Adrenal gland (tissue), 12 donors: ENCODE data around the gene TRIL. TPM values are rescaled to one million over a fixed set of nuclear protein-coding genes. Genes with fewer than 3 reads are reported as not detected.

Experiments used
- DNase-seq, 7 donors: peaks; one replicate each; pipeline ENCODE4 v3.0.0-alpha.2; 2019 to 2020
- H3K27ac ChIP-seq, 5 donors: fragments of 200-600 bp; sonication (generic) in 4 of 5; 1 replicate in 3 of 5; 2 replicates in 2 of 5; pipeline versions ENCODE4 v1.5.1 to v1.8.0; 2016 to 2020; ENCODE audit warnings: mild to moderate bottlenecking in 1 of 5
- H3K27me3 ChIP-seq: fragments of 200-600 bp; 2 replicates; pipeline ENCODE4 v1.8.0; 2021
- H3K36me3 ChIP-seq, 2 donors: fragments of 200-600 bp; replicated peaks in 1 of 2; 1 replicate in 1 of 2; 2 replicates in 1 of 2; pipeline versions ENCODE4 v1.5.1 to v1.8.0; 2018 to 2022
- H3K4me1 ChIP-seq, 2 donors: fragments of 200-600 bp; replicated peaks in 1 of 2; 1 replicate in 1 of 2; 2 replicates in 1 of 2; pipeline versions ENCODE4 v1.5.1 to v1.8.0; 2018 to 2021
- H3K4me3 ChIP-seq, 4 donors: fragments of 200-600 bp; sonication (generic) in 3 of 4; one replicate each; pipeline ENCODE4 v1.5.1; 2016 to 2018
- H3K9me3 ChIP-seq, 3 donors: fragments of 200-600 bp; sonication (generic) in 1 of 3; replicated peaks in 1 of 3; 1 replicate in 2 of 3; 2 replicates in 1 of 3; pipeline versions ENCODE4 v1.5.1 to v1.8.0; 2016 to 2021
- POLR2A ChIP-seq, 2 donors: fragments of 450-650 bp; IDR thresholded peaks; one replicate each; pipeline ENCODE4 v1.6.1; 2017; ENCODE audit warnings: antibody characterized with exemption in 2 of 2, mild to moderate bottlenecking in 2 of 2, moderate library complexity in 1 of 2
- WGBS, 4 donors: extraction: QIAGEN DNeasy Blood & Tissue Kit in 2 of 4; methylation state at CpG; one replicate each; pipeline versions ENCODE4 v1.1.5 to v1.1.7; 2013 to 2017; 5-methylcytosine and 5-hydroxymethylcytosine counted together
- intact Hi-C, 2 donors: fragments of 100-400 bp; cut with DNase I; formaldehyde crosslinking; loops; one replicate each; pipeline versions ENCODE4 v1.14.1 to v1.15.0; 2022 to 2023
- polyA plus RNA-seq, 3 donors: library from polyadenylated mRNA; stranded (reverse); fragments of 200-250 nt in 2 of 3; fragments of 350-450 nt in 1 of 3; fragmentation: Illumina TruSeq in 1 of 3; extraction: RNeasy Lipid Tissue Mini Kit (QIAGEN cat#74804) in 1 of 3; gene quantifications; one replicate each; pipeline ENCODE4 v1.2.3, GENCODE V29; 2013 to 2014
- total RNA-seq, 9 donors: library from RNA; depleted of rRNA in 4 of 9; stranded (reverse); fragments of >200 nt in 4 of 9; fragments of 120-200 nt in 1 of 9; fragmentation: NEBNext Ultra II Directional in 1 of 9; extraction: Animal tissue kit (Norgen Biotek cat#: 25700) in 1 of 9; gene quantifications; one replicate each; pipeline versions ENCODE4 v1.1.0 to v1.2.4, GENCODE V29; 2013 to 2023
- TF ChIP-seq, protein P1 (sequence below), 6 experiments: fragments of 450-650 bp in 4 of 6; fragments of 200-600 bp in 2 of 6; sonication (generic) in 1 of 6; IDR thresholded peaks; 1 replicate in 5 of 6; 2 replicates in 1 of 6; pipeline versions ENCODE4 v1.5.1 to v1.8.0; 2016 to 2021; ENCODE audit warnings: antibody characterized with exemption in 6 of 6, mild to moderate bottlenecking in 2 of 6, moderate library complexity in 1 of 6
- donor health status: healthy with polysubstance abuse.
- donor health status: Bipolar disorder and iron deficiency.
- donor health status: DM: yes; HTN: yes; CAD: no.
- donor health status: DM: no; HTN: no; CAD: no.
- donor health status: DM: no; HTN: no; CAD: no.
- donor health status: DM: yes; HTN: yes; CAD: no.

The TRIL gene
- total and polyA plus RNA-seq, 12 donors, result 1.3 to 17.1 (median 5.1) TPM

DNA sequence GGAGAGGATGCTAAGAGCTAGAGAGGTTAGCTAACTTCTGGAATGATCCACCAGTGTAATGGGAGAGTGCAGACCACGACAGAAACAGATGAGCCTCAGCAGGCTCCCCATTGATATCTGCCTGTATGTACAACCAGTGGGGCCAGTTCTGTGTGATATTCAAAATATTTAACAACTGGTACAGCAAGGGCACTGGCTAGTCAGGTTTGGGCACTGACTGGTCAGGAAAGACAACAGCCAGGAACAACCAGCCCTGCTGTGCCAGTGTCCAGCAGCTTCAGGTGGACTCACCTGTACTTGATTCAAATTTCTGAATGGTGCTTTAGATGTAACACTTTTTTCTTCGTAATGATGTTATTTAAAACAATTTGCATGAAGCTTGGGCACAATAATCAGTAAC is 5.9 kb upstream of the TRIL start:
- no peak for DNase-seq
- Histone ChIP-seq H3K4me3 (no peak overlapping the region), H3K4me1 (no peaks in the 10 kb centered on the region), H3K27me3 (no peaks in the 10 kb centered on the region), H3K9me3 (no peaks in the 10 kb centered on the region), H3K36me3 (no peaks in the 10 kb centered on the region), H3K27ac (no peak overlapping the region)
- TF ChIP-seq, protein P1, sequence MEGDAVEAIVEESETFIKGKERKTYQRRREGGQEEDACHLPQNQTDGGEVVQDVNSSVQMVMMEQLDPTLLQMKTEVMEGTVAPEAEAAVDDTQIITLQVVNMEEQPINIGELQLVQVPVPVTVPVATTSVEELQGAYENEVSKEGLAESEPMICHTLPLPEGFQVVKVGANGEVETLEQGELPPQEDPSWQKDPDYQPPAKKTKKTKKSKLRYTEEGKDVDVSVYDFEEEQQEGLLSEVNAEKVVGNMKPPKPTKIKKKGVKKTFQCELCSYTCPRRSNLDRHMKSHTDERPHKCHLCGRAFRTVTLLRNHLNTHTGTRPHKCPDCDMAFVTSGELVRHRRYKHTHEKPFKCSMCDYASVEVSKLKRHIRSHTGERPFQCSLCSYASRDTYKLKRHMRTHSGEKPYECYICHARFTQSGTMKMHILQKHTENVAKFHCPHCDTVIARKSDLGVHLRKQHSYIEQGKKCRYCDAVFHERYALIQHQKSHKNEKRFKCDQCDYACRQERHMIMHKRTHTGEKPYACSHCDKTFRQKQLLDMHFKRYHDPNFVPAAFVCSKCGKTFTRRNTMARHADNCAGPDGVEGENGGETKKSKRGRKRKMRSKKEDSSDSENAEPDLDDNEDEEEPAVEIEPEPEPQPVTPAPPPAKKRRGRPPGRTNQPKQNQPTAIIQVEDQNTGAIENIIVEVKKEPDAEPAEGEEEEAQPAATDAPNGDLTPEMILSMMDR (IDR thresholded peaks at IDR 0.05), result no peak
- TF ChIP-seq POLR2A (IDR thresholded peaks at IDR 0.05), result no peak
- intact Hi-C loops, result no loop called here
- 80 to 92% (median 86%) methylated on average over 2 of the region's 2 CpGs for WGBS, 4 donors

DNA sequence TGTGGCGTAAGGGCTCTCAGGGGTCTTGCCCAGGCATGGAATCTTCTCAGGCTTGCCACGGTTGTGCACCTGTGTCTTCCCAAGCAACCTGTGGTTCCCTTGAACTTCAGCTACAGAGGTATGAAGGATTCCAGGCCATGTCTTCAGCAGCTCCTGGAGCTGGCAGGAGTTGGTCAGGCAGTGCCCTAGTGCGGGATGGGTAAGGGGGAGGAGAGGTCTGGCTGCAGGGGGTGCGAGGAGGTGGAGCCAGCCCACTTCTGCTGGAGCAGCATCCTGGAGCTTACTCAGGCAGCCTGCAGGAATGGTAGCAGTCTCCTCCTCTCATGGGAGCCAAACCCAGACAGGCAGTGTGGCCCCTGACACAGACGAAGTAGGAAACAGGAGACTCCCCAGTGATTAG is 3.8 kb upstream of the TRIL start:
- intact Hi-C loops, result no loop called here

GRCh38 chr7:28960071-28960840 is 2.1 kb upstream of the TRIL start:
- 74 to 84% (median 82%) methylated on average over 7 of the region's 7 CpGs for WGBS, 4 donors
- DNase-seq, result no peak
- intact Hi-C loops, result no loop called here
- Histone ChIP-seq H3K4me1 (peaks cover 6 to 25% of the 10 kb centered on the region in 2 donors), H3K27me3 (peaks cover 26% of the 10 kb centered on the region), H3K9me3 (no peaks in the 10 kb centered on the region), H3K27ac (no peak overlapping the region), H3K36me3 (no peaks in the 10 kb centered on the region), H3K4me3 (no peak overlapping the region)
- TF ChIP-seq, protein P1 (IDR thresholded peaks at IDR 0.05), result no peak
- TF ChIP-seq POLR2A (IDR thresholded peaks at IDR 0.05), result no peak

More for the DNA sequence above, 3.8 kb upstream of the TRIL start:
- H3K27me3 ChIP-seq, result peaks cover 10% of the 10 kb centered on the region
- no peak for TF ChIP-seq POLR2A (IDR thresholded peaks at IDR 0.05)
- TF ChIP-seq, protein P1 (IDR thresholded peaks at IDR 0.05), result no peak
- no peak overlapping the region for H3K27ac ChIP-seq
- no peak for DNase-seq
- H3K36me3 ChIP-seq, result no peaks in the 10 kb centered on the region
- H3K9me3 ChIP-seq, result no peaks in the 10 kb centered on the region
- H3K4me1 ChIP-seq, result peaks cover 0 to 8% of the 10 kb centered on the region in 2 donors
- WGBS, 4 donors, result 66 to 86% (median 80%) methylated on average over 4 to 5 of the region's 5 CpGs
- no peak overlapping the region for H3K4me3 ChIP-seq

GRCh38 chr7:28958980-28959347 is 834 bp upstream of the TRIL start:
- Histone ChIP-seq H3K27me3 (peaks cover 36% of the 10 kb centered on the region), H3K36me3 (no peaks in the 10 kb centered on the region), H3K4me3 (peak overlapping the region in 1 of 4 donors; percentile 58), H3K4me1 (peaks cover 6 to 32% of the 10 kb centered on the region in 2 donors), H3K9me3 (no peaks in the 10 kb centered on the region), H3K27ac (peak overlapping the region in 2 of 5 donors; percentile 58 to 68)
- intact Hi-C loops, result loop anchor here in 1 of 2 donors (5.0 kb wide), 1 partner anchor 143 kb away; no protein-coding TSS in a partner anchor
- no peak for DNase-seq
- TF ChIP-seq, protein P1 (IDR thresholded peaks at IDR 0.05), result no peak
- no peak for TF ChIP-seq POLR2A (IDR thresholded peaks at IDR 0.05)
- 69 to 77% (median 73%) methylated on average over 6 of the region's 6 CpGs for WGBS, 4 donors
